MM.1S (cell line): Measurements from ENCODE around the gene UBAC2.

Source experiments
- DNase-seq: peaks from one replicate; pipeline ENCODE4 v3.0.0-alpha.2; 2015
- H2AFZ ChIP-seq: fragments of 300-600 bp; sonication (generic); 2 replicates; pipeline ENCODE4 v1.6.0; 2016; ENCODE audit warnings: antibody characterized with exemption, low read length
- H3F3A ChIP-seq: fragments of 300-600 bp; sonication (generic); 2 replicates; pipeline ENCODE4 v1.6.1; 2016; ENCODE audit warnings: mild to moderate bottlenecking, antibody characterized with exemption, low read length, moderate library complexity, mixed read lengths; ENCODE audit not compliant: insufficient read depth
- H3K27ac ChIP-seq: fragments of 300-600 bp; sonication (generic); 2 replicates; pipeline ENCODE4 v1.5.1; 2016; ENCODE audit warnings: mild to moderate bottlenecking, low read length
- H3K27me3 ChIP-seq: fragments of 300-600 bp; sonication (generic); replicated peaks from 2 replicates; pipeline ENCODE4 v1.6.0; 2016; ENCODE audit warnings: low read length; ENCODE audit not compliant: insufficient read depth
- H3K36me3 ChIP-seq: fragments of 300-600 bp; sonication (generic); replicated peaks from 2 replicates; pipeline ENCODE4 v1.6.1; 2016; ENCODE audit warnings: mild to moderate bottlenecking, low read length, mixed read lengths; ENCODE audit not compliant: insufficient read depth
- H3K4me1 ChIP-seq: fragments of 300-600 bp; sonication (generic); 2 replicates; pipeline ENCODE4 v1.6.1; 2016; ENCODE audit warnings: low read length, mixed read lengths
- H3K4me2 ChIP-seq: fragments of 300-600 bp; sonication (generic); 2 replicates; pipeline ENCODE4 v1.6.0; 2016; ENCODE audit warnings: low read depth, low read length
- H3K4me3 ChIP-seq: fragments of 300-600 bp; sonication (generic); 2 replicates; pipeline ENCODE4 v1.5.1; 2016; ENCODE audit warnings: low read length, mixed read lengths
- H3K79me2 ChIP-seq: fragments of 300-600 bp; sonication (generic); 2 replicates; pipeline ENCODE4 v1.6.1; 2016; ENCODE audit warnings: mixed run types, low read length, mixed read lengths
- H3K9ac ChIP-seq: fragments of 300-600 bp; sonication (generic); 2 replicates; pipeline ENCODE4 v1.6.1; 2016; ENCODE audit warnings: low read length, mixed read lengths
- H3K9me2 ChIP-seq: fragments of 300-600 bp; sonication (generic); replicated peaks from 2 replicates; pipeline ENCODE4 v1.6.1; 2016; ENCODE audit warnings: mild to moderate bottlenecking, low read length, mixed read lengths; ENCODE audit not compliant: insufficient read depth
- H3K9me3 ChIP-seq: fragments of 300-600 bp; sonication (generic); replicated peaks from 2 replicates; pipeline ENCODE4 v1.6.1; 2016; ENCODE audit warnings: mild to moderate bottlenecking, low read length, mixed read lengths; ENCODE audit not compliant: insufficient read depth
- H4K20me1 ChIP-seq: fragments of 300-600 bp; sonication (generic); 2 replicates; pipeline ENCODE4 v1.6.1; 2016; ENCODE audit warnings: mild to moderate bottlenecking, low read length, moderate library complexity, mixed read lengths; ENCODE audit not compliant: insufficient read depth
- EZH2 ChIP-seq: fragments of 300-600 bp; sonication (generic); optimal IDR thresholded peaks from 2 replicates; pipeline ENCODE3; 2017; ENCODE audit warnings: low read depth, mild to moderate bottlenecking, antibody characterized with exemption, low read length, mixed read lengths
- EZH2phosphoT487 ChIP-seq: fragments of 300-600 bp; sonication (generic); IDR thresholded peaks from 2 replicates; pipeline ENCODE4 v1.6.1; 2018; ENCODE audit warnings: antibody characterized with exemption, low read length
- TF ChIP-seq, protein P1 (sequence below): fragments of 300-600 bp; sonication (generic); IDR thresholded peaks from 2 replicates; pipeline ENCODE4 v1.5.1; 2016; ENCODE audit warnings: antibody characterized with exemption, low read length, mixed read lengths

The UBAC2 gene

DNA sequence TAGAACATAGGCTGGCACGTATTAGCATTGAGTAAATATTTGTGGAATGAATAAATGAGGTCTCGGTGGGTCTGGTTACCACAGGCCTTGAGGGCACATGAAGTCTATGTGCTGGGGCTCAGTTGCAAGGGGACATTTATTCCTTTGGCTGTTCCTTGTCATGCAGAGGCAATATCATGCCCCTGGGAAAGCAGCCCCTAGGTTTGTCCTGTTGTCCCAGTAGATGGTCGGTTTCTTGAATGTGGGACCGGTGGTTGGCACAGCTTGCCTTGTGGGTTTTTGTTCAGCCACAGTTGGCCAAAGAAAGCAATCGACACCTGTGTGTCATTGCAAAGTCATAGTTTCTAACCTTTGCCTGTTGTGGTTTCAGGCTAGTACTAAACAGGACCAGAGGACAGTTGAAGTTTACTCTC, 131.2 kb downstream of the UBAC2 start:
- H3K4me1 ChIP-seq: peaks cover 16% of the 10 kb centered on the region
- no peaks in the 10 kb centered on the region for H4K20me1 ChIP-seq
- H3K4me3 ChIP-seq: no peak overlapping the region
- peak overlapping the region; percentile 39 for H3K4me2 ChIP-seq
- H3K9me3 ChIP-seq: no peaks in the 10 kb centered on the region
- H3K9ac ChIP-seq: no peak overlapping the region
- peak; percentile 81 for DNase-seq
- no peak overlapping the region; the same call in 1 of the 2 replicates for H3K27ac ChIP-seq
- peaks cover 7% of the 10 kb centered on the region; the same call in 1 of the 2 replicates for H3F3A ChIP-seq
- no peaks in the 10 kb centered on the region; the same call in 1 of the 2 replicates for H3K36me3 ChIP-seq
- no peaks in the 10 kb centered on the region for H3K9me2 ChIP-seq
- TF ChIP-seq EZH2phosphoT487 (no peak), EZH2 (no peak)
- TF ChIP-seq, protein P1, sequence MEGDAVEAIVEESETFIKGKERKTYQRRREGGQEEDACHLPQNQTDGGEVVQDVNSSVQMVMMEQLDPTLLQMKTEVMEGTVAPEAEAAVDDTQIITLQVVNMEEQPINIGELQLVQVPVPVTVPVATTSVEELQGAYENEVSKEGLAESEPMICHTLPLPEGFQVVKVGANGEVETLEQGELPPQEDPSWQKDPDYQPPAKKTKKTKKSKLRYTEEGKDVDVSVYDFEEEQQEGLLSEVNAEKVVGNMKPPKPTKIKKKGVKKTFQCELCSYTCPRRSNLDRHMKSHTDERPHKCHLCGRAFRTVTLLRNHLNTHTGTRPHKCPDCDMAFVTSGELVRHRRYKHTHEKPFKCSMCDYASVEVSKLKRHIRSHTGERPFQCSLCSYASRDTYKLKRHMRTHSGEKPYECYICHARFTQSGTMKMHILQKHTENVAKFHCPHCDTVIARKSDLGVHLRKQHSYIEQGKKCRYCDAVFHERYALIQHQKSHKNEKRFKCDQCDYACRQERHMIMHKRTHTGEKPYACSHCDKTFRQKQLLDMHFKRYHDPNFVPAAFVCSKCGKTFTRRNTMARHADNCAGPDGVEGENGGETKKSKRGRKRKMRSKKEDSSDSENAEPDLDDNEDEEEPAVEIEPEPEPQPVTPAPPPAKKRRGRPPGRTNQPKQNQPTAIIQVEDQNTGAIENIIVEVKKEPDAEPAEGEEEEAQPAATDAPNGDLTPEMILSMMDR: no peak
- H3K27me3 ChIP-seq: peaks cover 10% of the 10 kb centered on the region; the same call in 1 of the 2 replicates
- H3K79me2 ChIP-seq: no peaks in the 10 kb centered on the region
- no peak overlapping the region for H2AFZ ChIP-seq

DNA sequence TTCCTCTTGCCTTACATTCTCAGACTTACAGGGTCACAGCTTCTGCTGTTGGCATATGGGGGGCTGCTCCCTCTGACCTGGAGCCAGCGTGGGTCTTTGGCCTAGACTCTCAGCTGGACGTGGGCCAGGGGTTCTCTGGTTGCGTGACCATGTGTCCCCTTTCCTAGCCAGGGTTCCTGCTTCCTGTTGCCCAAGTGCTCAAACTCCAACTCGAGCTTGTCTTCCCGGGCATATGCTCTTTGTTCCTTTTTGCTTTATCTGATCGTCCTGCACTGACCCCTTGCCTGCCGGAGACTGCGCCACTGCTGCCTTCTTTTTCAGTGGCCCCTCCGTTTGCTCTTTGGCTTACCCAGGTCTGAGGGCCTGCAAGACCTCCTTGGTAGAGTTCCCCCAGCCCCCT, 131.8 kb downstream of the UBAC2 start:
- Histone ChIP-seq H3K9me2 (no peaks in the 10 kb centered on the region), H3K79me2 (no peaks in the 10 kb centered on the region), H2AFZ (no peak overlapping the region), H3K9ac (no peak overlapping the region), H3K36me3 (no peaks in the 10 kb centered on the region; the same call in 1 of the 2 replicates), H3K4me3 (no peak overlapping the region), H3K9me3 (no peaks in the 10 kb centered on the region), H3F3A (peaks cover 7% of the 10 kb centered on the region; the same call in 1 of the 2 replicates), H3K27ac (no peak overlapping the region; the same call in 1 of the 2 replicates), H3K27me3 (peaks cover 10% of the 10 kb centered on the region; the same call in 1 of the 2 replicates), H4K20me1 (no peaks in the 10 kb centered on the region), H3K4me2 (peak overlapping the region; percentile 39), H3K4me1 (peaks cover 16% of the 10 kb centered on the region)
- no peak for DNase-seq
- TF ChIP-seq, protein P1: no peak
- no peak for TF ChIP-seq EZH2
- no peak for TF ChIP-seq EZH2phosphoT487

DNA sequence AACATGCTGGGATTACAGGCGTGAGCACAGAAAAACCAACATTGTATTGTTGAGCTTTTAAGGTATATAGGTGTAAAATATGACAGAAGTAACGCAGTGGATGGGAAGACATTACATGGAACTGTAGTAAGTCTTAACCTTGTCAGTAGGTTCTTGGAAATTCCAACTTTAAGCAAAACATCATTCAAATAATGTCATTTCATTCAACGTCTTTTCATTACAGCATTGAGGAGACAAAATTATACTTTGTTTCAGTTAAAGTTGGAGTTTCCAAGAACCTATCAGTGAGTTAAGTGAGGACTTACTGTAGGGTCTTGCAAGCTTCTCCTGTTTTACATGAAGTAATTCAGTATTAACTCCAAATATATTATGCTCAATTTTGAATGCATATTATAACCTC, 133.6 kb downstream of the UBAC2 start:
- Histone ChIP-seq H3K79me2 (no peaks in the 10 kb centered on the region), H3K9me3 (no peaks in the 10 kb centered on the region), H3K27ac (no peak overlapping the region), H3K4me2 (no peak overlapping the region), H3K4me1 (peaks cover 24% of the 10 kb centered on the region), H3K4me3 (no peak overlapping the region), H3K9me2 (no peaks in the 10 kb centered on the region), H3F3A (peaks cover 7% of the 10 kb centered on the region; the same call in 1 of the 2 replicates), H4K20me1 (no peaks in the 10 kb centered on the region), H3K9ac (no peak overlapping the region), H2AFZ (no peak overlapping the region), H3K36me3 (no peaks in the 10 kb centered on the region), H3K27me3 (peaks cover 4% of the 10 kb centered on the region; the same call in 1 of the 2 replicates)
- TF ChIP-seq EZH2: no peak
- TF ChIP-seq, protein P1: no peak
- no peak for TF ChIP-seq EZH2phosphoT487
- DNase-seq: no peak
